ENCODE results near the gene C10orf95. TPM values are rescaled to one million over a fixed set of nuclear protein-coding genes. Genes with fewer than 3 reads are reported as not detected.

Gene C10orf95
- total and polyA plus RNA-seq, 11 donors = 0.18 to 0.21 TPM; not detected in 9

GRCh38 chr10:102433619-102434046, 17.7 kb downstream of the C10orf95 start:
- WGBS, 4 donors = 53 to 60% (median 54%) methylated on average over 5 of the region's 5 CpGs
- DNase-seq (no peak), ATAC-seq (no peak)
- Histone ChIP-seq H3K9me3 (no peaks in the 10 kb centered on the region), H3K4me3 (peak overlapping the region in 1 of 12 donors; percentile 96), H3K4me1 (peaks cover 0 to 64% (median 12%) of the 10 kb centered on the region in 12 donors), H3K36me3 (no peaks in the 10 kb centered on the region), H3K27ac (peak overlapping the region in 1 of 12 donors; percentile 89), H3K27me3 (peaks cover 0 to 12% (median 0%) of the 10 kb centered on the region in 9 donors)
- TF ChIP-seq POLR2A (IDR thresholded peaks at IDR 0.05) (no peak), CTCF (IDR thresholded peaks at IDR 0.05) (no peak)
- intact Hi-C loops (cut with DNase I) = loop anchor here in 1 of 10 donors (2.0 kb wide), 1 partner anchor 69 kb away; the partner anchor contains the start of genes ACTR1A and SUFU

DNA sequence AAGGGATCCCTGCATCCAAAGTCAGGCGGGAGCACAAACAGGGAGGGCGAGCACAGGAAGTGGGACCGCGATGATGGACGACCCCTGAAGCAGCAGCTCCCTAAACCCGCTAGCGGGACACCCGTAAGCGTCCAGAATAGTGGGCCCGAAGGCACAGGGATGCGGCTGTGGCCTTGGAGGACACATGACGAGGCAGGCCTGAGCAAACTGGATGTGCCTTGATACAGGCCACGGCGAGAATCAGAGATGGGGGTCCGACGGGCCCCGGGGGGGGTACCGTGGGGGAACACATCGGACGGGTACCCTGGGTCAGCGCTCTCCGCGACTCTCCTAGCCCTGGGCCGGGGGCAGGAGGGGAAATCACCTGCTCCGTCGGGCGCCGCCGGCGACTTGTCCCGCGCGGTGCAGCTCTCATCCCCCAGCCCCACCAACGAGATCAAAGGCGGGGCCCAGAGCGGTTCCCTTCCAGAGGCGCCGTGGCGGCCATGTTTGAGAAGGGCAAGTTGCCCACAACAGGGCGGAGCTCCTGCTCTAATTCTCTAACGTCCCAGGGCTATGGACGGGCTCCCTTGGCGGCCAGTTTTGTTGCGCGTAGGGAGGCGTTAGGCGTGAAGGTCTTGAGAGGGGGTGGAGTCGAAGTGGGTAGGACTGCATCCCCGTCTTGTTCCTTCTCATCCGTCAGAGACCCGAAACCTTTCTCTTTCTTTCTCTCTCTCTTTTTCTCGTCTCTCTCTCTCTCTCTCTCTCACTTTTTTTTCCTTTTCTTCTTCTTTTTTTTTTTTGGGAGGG, 19.0 kb downstream of the C10orf95 start, which contains the start of gene CUEDC2:
TSS of gene CUEDC2 (minus strand) at position 413 of the 789 bp plus-strand sequence. CDS start 7,386 bp downstream, outside the sequence.
- H3K36me3 ChIP-seq = no peaks in the 10 kb centered on the region
- peaks cover 0 to 55% (median 12%) of the 10 kb centered on the region in 12 donors for H3K4me1 ChIP-seq
- H3K27ac ChIP-seq = peak within 1 kb of the TSS; percentile 43 to 91 (median 88)
- peaks cover 0 to 12% (median 0%) of the 10 kb centered on the region in 9 donors for H3K27me3 ChIP-seq
- 0 to 1% (median 0%) methylated on average over 43 to 52 of the region's 52 CpGs for WGBS, 4 donors
- no peaks in the 10 kb centered on the region for H3K9me3 ChIP-seq
- peak; percentile 96 to 98 (median 96) for ATAC-seq
- DNase-seq = peak; percentile 96 to 98 (median 97)
- TF ChIP-seq POLR2A (IDR thresholded peaks at IDR 0.05) (peak in 1 of 2 donors; percentile 66), CTCF (IDR thresholded peaks at IDR 0.05) (no peak)
- peak within 1 kb of the TSS; percentile 67 to 99 (median 91) for H3K4me3 ChIP-seq
- intact Hi-C loops (cut with DNase I) = loop anchor here in 1 of 10 donors (2.0 kb wide), 1 partner anchor 70 kb away; the partner anchor contains the start of genes ACTR1A and SUFU

DNA sequence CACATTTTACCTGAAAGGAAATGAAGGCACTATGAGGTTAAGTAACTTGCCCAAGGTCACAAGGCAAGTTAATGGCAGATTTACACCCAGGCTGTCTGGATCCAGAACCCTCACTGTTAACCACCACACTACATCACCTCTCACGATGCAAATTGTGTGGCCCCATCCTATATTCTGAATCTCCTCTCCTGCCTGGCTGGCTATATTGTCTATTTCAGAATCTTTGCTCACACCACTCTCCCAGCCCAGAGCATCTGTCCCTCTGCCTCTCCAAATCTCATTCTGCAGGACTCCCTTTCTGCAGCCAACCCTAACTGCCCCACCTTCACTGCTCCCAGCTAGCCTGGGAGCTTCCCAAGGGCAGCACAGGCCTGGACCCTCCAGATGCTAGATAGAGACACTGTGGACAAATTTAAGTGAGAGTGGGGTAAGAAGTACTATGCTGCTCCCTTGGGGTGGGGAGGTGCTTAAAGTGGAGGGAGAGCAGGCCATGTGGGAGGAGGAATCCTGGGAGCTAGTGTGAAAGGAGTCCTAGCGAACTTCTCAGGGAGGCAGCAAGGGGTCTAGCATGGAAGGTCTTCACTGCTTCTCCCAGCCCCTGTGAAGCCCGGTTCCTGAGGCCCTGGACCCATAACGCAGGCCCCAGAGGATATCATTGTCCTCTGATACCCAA, 19.8 kb downstream of the C10orf95 start:
- DNase-seq (no peak), ATAC-seq (peak; percentile 1 to 11 (median 6))
- TF ChIP-seq POLR2A (IDR thresholded peaks at IDR 0.05) (no peak), CTCF (IDR thresholded peaks at IDR 0.05) (no peak)
- 19 to 48% (median 25%) methylated on average over 2 to 4 of the region's 4 CpGs for WGBS, 4 donors
- Histone ChIP-seq H3K36me3 (no peaks in the 10 kb centered on the region), H3K27me3 (peaks cover 0 to 12% (median 0%) of the 10 kb centered on the region in 9 donors), H3K27ac (peak overlapping the region; percentile 43 to 91 (median 88)), H3K4me1 (peaks cover 0 to 48% (median 12%) of the 10 kb centered on the region in 12 donors), H3K4me3 (peak overlapping the region; percentile 67 to 99 (median 91)), H3K9me3 (no peaks in the 10 kb centered on the region)
- intact Hi-C loops (cut with DNase I) = loop anchor here in 1 of 10 donors (1.0 to 2.0 kb wide), 2 partner anchors 9 to 71 kb away; partner anchors contain the start of genes ACTR1A and SUFU

Measured in heart left ventricle (tissue), 16 donors.